OCI-M1 (cell line): ENCODE results near the gene RFT1.

Experiments used
- DNase-seq: peaks from one replicate; lab custom pipeline; 2025; lab: John Stamatoyannopoulos, UW

RFT1 gene

DNA sequence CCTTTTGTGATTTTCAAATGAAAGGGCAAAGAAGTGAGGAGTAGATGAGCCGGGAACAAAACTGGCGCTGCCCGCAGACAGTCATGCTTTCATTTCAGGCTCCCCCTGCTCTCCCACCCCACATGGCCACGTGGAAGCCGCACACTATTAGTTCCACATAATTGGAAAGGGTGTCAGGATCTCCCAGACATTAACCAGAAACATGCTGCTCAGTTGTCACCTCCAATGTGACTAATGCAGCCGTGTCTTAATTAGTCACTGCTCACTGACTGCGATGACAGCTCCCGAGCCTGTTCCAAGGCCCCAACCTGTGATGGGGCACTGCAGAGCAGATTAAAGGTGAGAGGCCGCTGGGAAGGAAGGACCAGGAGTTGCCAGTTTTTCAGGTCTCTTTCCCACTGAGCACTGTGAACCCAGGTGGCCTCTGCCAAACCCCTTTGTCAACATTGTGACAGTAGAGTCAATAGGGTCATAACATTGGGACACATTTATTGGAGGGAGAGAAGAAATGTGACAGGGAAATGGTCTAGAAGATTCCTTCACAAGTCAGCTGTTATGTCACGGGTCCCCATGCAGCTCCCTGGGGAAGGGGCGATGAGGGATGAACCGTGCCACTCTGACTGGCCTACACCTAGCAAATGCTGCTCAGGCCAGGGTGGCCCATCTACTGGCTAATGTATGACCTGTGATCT, 45.8 kb downstream of the RFT1 start:
- no peak for DNase-seq

DNA sequence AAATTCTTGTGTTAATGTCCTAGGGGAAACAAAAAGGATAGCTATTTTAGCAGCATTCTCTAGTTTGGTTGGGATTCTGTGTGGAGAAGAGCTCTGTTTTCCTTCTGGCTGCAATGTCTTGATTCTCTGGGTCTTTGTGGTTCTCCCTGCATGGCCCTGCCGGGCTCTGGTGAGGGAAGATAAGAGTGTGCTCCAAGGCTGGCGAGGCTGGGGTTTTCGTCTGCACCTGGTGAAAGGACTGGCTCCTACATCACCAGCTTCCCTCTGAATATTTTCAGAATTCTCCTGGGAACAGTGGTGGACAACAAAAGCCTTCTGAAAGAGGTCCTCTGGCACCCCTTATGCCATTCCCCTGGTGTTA, 46.3 kb downstream of the RFT1 start:
- peak; percentile 74 for DNase-seq

DNA sequence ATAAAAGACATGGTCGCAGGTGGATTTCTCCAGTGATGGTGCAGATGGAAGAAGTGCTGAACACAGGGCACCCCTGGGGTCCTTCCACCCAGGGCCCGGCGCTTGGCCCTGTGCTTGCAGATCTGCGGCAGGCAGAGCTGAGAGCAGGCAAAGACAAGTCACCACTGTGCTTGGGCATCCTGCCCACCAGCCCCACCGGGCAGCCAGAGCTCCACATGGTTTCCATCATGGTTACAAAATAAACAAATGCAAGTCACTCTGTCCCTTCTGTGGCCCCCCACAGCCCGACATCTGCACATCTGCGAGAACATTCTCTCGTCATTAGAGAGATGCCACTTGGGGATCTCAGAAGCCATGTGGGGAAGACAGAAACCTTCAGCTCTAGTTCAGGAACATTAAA, 46.7 kb downstream of the RFT1 start:
- peak; percentile 57 for DNase-seq

DNA sequence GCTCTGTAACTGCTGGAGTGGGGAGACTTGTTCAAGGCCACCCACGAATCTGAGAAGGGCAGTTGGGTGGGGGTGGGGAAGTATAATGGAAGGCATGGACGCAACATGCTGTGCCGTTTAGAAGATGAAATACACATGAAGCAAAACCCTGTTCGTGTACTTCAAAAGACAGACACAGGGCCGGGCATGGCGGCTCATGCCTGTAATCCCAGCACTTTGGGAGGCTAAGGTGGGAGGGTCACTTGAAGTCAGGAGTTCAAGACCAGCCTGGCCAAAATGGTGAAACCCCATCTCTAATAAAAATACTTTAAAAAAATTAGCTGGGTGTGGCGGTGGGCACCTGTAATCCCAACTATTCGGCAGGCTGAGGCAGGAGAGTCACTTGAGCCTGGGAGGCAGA, 47.5 kb downstream of the RFT1 start:
- no peak for DNase-seq

DNA sequence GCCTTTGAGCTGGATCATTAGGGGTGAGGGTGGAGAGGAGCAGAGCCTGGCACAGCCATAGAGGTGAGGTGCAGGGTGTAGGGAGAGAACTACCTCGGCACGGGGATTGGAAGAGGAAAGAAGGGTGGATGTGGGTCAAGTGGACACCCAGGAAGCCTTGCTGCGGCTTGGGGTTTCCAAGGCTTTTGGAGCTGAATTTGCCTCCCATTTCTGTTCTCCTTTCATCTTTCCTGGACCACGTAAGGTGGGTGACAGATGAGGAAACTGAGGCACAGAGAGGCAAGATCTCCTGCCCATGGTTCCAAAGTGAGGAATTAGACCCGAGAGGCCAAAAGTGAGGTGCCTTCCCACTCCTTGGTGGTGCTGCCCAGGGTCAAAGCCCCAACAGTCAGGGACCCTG, 48.9 kb downstream of the RFT1 start:
- no peak for DNase-seq

DNA sequence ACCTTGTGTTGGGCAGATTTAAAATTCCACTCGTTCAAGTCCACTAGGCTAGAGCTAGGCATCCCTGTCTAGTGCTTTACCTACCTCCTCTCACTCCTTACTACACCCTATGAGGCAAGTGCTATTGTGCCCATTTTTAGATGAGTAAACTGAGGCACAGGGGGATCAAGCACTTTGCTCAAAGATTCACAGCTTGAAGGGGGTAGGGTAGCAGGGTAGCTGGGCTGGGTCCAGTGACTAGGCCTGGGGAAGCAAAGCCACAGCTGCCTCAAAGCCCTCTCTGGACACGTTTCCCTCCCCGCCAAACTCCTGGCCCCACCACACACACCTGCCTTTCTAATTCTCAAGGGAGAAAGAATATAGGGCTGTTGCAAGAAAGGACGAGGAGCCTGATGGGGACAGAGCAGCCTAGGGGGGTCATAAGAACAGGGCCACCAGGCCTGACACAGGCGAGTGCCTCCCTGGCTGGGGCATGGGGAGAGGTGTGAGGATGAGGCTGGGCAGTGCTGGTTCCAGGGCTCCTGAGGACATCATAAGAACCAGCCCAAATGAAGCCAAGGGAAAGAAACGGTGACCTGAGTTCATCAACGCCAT, 49.5 kb downstream of the RFT1 start:
- DNase-seq, result no peak

DNA sequence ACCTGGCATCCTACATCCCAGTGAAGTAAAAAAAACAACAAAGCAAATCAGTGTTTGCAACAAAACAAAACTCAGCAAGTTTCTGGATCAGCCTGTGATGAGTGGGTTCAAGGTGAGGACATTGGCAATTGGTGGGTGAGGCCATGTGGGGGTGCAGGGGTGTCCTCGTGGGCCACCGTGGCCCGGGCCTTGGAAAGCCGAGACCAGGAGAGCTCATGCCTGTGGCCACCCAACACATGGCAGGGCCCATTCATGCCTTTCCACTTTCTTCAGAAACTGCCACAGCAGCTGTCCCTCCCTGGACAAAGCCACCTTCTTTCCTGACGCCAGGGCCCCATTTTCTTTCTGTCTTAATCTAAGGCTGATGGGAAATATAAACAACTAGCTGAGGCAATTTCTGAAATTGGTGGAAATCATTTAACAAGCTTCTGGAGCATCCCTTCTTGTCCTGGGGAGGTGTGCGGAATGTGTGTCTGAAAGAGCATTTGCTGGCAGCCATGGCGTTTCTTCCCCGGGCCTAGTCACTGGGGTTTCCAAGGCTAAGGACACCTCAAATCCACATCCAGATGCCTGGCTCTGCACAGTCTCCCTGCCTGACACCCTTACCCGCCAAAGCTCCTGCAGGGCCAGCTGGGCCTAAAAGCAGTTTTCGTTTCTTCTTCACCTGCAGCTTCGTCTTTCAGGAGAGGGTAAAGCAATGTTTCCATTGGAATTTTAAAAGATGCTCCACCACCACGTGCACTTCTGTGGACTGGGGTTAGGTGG, 50.3 kb downstream of the RFT1 start:
- no peak for DNase-seq

DNA sequence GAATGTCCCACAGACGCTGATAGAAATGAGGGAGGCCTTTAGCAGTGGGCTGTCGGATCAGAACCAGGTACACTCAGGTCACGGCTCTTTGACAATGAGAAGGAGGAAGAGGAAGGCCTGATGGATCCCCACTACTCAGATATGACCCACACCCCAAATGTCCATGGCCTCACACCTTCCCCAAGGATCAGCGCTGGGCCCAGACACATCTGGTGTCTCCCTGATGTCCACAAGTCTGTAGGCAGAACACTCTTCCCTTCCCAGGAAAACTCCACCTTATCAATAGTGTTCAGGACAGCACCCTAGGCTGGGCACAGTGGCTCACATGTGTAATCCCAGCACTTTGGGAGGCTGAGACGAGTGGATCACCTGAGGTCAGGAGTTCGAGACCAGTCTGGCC, 51.1 kb downstream of the RFT1 start:
- no peak for DNase-seq

DNA sequence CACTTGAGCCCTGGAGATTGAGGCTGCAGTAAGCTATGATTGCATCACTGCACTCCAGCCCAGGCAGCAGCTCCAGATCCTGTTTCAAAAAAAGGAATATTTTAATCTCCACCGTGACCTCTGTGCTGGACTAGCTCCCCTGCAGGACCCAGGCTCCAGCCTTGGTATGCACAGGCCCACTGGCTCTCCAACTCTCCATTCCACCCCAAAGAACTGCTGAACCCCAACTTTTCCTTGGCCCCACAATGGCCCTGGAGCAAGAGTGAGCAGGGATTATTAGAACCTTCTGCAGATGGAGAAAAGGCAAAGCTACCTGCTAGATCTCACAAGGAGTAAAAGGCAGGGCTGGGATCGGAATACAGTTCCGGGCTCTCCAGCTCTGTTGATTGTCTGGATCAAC, 51.6 kb downstream of the RFT1 start:
- DNase-seq, result no peak

DNA sequence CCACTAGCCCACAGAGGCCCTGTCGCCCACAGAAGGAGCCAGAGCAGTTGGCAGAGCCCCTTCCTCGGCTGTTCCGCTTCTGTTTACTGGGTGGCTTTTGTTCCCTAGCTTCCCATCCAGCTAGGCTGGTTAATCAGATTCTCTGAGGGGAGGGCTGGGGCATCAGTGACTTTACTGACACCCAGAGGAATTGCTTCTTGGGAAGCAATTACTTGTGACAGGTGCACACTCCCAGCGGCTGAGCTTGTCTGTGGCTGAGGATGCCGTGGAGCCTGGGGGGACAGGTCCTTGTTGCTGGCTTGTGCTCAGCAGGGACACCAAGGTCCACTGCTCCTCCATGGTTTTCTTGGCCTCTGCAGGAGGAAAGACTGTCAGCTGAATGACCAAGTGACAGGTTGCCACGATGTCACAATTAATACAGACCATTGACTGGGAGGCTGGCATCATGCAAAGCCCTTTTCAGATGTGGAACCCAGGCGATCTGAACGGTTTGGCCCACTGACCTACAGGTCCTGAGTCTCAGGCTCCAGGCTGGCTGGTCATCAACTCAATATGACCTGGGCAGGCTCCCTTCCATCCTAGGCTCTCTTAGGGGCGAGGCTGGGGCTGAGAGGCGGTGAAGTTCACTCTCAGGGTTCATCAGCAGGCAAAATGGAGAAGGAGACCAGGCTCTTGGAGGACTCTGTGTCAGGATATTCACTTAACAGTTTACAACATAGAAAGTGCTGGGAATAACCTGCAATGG, 52.6 kb downstream of the RFT1 start:
- no peak for DNase-seq

DNA sequence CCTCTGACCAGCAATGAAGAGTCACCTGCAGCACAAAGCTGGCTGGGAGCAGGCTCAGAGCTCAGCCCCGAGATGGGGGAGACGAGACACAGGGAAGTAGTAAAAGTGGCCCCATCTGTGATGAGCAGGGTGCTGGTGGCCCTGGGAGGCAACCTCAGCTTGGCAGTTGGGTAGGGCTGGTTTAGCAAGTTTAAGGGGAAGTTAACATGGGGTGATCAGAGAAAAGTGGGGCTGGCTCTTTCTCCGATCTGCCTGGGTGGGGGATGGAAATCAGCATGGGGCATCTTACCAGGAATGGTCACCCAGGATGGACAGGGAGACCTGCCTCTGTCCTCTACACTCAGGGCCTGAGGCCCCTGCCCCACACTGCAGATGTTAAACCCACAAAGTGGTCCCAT, 54.5 kb downstream of the RFT1 start:
- DNase-seq, result no peak

DNA sequence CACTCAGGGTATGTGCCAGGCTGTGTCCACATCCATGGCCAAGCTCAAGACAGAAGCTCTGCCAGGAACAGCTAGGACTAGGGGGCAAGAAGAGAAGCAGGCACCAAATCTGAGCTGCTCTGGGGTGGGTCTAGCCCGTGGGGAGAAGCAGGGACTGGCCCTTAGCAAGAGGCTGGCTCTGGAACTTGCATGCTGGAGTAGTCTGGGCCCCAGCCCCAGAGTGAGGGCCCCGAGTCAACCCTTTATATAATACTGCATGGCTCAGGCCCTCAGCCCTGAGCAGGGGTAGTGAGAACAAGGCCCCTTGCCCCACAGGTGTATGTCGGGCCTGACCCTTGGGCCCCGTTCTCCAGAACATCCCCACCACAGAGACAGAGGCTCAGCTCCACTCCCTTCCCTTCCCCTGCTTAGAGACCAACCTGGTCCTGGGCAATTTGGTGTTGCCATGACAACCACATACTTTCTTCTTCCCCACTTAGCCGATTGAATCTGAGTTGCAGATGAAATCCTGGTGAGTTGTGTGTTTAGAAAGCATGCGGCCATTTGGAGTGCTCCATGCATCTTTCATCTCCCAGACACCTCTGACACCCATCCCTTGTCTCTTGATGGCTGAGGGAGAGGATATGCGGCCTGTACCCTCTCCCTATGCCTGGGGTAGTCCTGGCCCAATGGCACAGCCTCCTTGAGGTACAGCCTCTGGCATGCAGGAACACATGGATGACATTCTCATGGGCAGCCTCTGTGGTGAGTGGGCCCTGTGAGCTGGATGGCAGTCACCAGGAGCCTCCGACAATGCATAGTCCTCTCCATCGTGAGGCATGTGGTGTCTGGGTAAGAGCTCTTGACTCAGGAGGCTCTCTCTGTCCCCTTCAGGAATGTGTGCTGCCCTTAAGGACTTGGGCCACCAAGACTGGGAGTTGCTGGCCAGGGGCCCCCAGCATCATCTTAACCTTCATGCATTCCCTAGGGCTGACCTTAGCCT, 55.2 kb downstream of the RFT1 start:
- no peak for DNase-seq

DNA sequence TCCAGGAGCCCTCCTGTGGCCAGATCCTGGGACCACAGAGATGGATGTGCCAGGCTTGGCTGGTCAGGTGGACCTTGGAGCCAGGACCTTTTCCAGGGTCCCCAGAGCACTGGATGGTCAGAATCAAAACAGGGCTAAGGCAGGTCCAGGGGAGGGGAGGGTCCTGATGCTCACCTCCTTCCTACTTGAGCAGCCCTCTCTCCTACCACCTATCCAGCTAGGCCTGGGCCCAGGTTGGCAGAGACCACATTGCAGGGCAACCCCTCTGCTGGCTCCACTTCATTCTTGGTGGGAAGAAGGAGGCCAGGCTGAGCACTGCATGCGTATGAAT, 55.9 kb downstream of the RFT1 start:
- no peak for DNase-seq

DNA sequence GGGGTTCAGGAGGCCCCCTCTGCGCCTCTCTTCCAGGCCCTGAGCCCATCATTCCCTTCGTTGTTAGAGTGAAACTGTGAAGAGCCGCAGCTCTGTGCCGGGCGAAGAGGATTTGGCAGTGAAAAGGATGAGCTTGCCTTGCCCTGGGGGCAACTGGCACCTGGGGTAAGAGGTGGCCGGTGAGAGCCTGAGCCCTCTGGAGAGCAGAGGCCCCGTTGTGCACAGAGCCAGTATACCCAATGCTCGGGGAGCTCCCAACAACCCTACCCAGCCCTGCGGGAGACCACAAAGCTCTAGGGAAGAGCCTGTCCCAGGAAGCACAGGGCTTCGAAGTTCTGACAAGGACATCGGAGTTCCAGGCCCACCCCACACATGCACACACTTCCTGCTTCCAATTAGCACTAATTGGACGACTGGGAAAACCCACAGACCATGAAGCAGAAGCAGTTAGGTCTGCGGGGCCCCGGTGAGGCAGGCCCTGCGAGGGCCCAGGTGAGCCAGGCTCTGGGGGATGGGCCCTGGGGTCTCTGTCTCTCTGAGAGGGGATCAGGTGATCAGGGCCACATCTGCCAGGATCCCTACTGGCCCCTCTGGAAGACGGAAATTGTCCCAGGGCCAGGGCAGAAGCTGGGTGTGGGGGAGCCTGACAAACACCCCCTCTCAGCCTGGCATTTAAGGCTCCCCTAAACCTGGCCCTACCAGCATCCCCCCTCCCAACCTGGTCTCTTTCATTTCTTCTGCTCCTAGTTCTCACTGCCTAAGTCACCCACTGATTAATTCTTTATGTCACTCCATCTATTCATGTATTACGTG, 56.5 kb downstream of the RFT1 start:
- no peak for DNase-seq

DNA sequence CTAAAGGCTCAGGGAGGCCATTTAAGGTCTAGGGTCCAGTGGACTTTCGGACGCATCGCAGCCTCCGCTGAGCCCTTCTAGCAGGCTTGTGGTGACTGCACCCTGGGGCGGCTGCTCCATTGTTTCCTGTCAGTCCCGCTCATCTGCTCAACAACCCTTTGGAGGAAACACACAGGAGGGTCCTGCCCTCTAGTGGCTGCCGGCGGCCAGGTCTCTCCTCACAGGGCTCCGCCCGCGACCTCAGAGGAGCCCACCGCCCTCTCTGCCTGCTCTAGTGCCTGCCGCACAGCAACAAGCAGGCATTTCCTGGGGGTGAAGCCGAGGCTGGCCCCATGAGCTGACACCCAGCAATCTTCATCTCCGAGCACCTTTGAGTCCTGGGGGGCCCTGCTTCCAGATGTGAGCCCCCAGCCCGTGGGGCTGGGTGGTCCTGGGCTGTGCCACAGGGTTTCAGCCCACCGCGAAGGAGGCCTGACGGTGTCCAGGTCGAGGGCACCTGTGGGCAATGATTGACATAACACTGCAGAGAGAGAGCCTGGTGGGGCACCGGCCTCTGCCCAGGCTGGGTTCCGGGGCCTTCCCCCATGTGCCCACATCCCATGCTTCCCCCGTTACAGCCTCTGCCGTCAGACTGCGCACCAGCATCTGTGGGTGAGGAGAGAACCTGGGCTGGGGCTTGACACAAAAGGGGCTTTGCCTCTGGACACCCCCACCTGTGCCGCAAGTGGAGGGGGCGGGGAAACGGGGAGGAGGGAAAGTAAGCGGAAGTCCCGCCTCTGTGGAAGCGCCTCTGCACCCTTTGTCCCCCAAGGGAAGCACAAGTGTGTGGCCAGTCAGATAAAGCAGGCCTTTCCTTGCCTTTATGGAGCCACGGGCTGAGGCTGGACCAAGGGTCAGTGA, 57.3 kb downstream of the RFT1 start:
- peak; percentile 87 for DNase-seq

DNA sequence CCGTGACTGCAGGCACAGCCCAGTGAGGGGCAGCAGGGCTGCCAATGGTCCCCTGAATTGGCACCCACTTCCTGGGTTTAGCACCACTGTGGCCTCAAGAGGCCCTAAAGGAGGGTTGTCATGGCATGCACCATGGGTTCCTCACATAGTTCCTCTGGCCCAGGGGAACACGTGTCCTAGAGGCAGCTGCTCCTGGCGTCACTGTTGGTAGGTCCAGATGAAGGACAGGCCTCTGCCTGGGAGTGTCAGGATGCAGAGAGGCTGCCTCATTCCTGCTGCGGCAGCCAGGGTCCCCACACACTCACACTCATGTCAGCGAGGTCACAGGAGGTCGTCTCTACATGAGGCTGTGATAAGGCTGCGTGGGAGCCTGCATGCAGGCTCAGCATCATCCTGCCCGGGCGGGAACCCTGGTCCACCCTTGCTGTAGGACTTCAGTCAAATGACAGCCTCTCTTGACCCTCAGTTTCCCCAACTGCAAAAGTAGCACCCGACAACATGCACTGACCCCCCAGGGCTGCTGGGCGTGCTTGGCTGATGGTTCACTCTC, 58.3 kb downstream of the RFT1 start:
- no peak for DNase-seq

DNA sequence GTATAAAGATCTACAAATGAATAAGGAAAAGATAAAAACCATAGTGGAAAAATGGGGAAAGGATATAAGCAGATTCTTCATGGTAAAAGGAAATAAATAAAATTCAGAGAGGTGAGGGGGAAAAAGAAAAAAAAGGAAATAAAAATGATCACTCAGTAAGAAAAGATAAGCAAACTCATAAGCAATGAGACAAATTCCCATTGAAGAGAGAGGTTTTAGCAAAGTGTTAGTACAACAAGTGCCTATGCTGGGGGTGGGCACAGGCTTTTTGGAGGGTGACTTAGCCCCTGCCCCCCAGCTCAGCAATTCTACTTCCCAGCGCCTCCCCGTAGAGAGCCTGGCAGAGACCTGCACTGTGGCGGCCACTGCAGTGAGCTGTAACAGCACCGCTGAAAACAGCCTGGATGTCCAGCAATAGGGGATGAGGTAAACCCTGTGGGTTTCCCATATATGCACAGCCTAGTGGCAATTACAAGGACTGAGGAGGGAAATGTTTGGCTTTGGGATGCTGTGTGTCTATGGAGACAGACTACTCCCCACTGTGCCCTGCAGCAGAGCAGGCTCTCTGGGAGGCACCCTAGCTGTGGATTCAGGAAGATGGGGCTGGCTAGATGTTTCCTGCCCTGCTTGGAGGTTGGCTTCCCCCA, 60.7 kb downstream of the RFT1 start:
- DNase-seq, result no peak

DNA sequence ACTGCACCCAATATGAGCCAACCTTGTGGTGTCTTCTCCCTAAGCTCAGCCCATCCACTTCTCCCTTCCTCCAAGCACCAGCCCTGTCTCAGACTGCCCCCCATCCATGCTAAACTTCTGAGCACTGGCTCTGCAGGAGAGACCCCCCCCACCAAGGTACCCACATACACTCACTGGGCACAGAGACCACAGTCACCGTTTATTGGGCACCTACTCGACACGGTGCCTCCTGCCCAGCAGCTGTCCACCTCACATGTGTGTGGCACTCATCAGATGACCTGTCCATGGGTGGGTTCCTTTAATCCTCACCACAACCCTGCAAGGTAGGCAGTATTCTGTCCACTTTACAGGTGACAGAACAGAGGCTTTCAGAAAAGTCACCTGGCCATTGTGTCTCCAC, 62.1 kb downstream of the RFT1 start:
- no peak for DNase-seq

DNA sequence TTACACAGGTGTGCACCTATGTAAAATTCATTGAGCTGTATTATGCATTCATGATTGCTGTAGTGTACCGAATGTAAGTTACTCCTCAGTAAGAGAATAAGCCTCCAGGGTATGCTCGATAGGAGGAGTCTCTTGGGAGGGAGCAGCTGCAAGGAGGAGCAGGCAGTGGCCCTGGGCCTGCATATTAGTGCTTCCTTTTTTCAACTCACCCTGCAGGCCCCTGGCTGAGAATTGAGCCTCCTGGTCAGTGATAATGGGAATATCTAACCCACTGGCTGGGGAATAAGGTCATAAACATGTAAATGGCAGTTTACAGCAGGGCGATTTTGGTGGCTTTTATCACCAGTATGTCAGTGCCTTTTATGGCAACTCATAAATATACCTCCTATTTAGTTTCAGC, 62.7 kb downstream of the RFT1 start:
- DNase-seq, result peak; percentile 83
